Measurements from ENCODE around the gene MESD. TPM values are rescaled to one million over a fixed set of nuclear protein-coding genes. Genes with fewer than 3 reads are reported as not detected.

MESD gene
- total and polyA plus RNA-seq, 7 donors, result 4.6 to 9.4 (median 7.0) TPM

DNA sequence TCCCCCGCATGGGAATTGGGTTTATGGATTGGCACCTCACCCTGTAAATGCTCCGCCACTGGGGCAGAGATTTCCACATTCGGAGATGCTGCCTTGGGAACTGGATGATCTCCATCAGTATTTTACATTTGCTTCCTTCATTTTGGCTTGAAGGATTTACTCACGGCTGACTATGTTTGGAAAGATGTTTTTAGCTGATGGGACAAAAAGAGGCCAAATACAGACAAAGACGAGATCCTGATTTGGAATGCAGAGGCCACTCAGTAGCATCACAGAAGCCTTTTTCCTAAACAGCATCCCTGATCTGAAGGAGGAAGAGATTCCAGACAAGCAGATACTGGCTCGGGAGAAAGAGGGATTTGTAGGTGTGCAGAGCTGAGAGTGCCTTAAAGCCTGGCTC, 76.9 kb downstream of the MESD start:
- Histone ChIP-seq H3K9me3 (no peaks in the 10 kb centered on the region), H3K36me3 (ENCODE audit: insufficient read depth in 1 of 2, low read depth in 1 of 2) (peaks cover 0 to 8% of the 10 kb centered on the region in 2 donors), H3K4me1 (no peaks in the 10 kb centered on the region), H3K4me3 (no peak overlapping the region), H3K27ac (no peak overlapping the region), H3K27me3 (ENCODE audit: insufficient read depth in 3 of 3, low read length in 2 of 3) (no peaks in the 10 kb centered on the region)
- intact Hi-C loops (cut with DNase I), result no loop called here
- DNase-seq (no peak), ATAC-seq (no peak)
- no peak for TF ChIP-seq CTCF (IDR thresholded peaks at IDR 0.05)
- 80 to 88% (median 88%) methylated on average over 6 of the region's 6 CpGs for WGBS, 3 donors

DNA sequence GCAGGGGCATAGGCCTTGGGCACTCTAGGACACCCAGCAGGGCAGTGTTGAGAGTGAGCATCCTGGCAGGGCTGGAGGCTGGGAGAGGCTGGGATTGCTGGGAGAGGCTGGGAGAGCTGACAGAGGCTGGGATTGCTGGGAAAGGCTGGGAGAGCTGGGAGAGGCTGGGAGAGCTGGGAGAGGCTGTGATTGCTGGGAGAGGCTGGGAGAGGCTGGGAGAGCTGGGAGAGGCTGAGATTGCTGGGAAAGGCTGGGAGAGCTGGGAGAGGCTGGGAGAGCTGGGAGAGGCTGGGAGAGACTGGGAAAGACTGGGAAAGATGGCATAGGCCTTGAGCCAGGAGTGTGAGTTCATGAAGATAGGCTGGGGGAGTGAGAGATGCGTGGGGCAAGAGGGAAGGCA, 77.8 kb downstream of the MESD start:
- intact Hi-C loops (cut with DNase I), result no loop called here
- Histone ChIP-seq H3K4me3 (no peak overlapping the region), H3K4me1 (no peaks in the 10 kb centered on the region), H3K27me3 (ENCODE audit: insufficient read depth in 3 of 3, low read length in 2 of 3) (no peaks in the 10 kb centered on the region), H3K27ac (no peak overlapping the region), H3K9me3 (no peaks in the 10 kb centered on the region), H3K36me3 (ENCODE audit: insufficient read depth in 1 of 2, low read depth in 1 of 2) (peaks cover 0 to 8% of the 10 kb centered on the region in 2 donors)
- DNase-seq (no peak), ATAC-seq (no peak)
- 93 to 100% (median 100%) methylated on average over 1 of the region's 1 CpG for WGBS, 3 donors
- no peak for TF ChIP-seq CTCF (IDR thresholded peaks at IDR 0.05)

DNA sequence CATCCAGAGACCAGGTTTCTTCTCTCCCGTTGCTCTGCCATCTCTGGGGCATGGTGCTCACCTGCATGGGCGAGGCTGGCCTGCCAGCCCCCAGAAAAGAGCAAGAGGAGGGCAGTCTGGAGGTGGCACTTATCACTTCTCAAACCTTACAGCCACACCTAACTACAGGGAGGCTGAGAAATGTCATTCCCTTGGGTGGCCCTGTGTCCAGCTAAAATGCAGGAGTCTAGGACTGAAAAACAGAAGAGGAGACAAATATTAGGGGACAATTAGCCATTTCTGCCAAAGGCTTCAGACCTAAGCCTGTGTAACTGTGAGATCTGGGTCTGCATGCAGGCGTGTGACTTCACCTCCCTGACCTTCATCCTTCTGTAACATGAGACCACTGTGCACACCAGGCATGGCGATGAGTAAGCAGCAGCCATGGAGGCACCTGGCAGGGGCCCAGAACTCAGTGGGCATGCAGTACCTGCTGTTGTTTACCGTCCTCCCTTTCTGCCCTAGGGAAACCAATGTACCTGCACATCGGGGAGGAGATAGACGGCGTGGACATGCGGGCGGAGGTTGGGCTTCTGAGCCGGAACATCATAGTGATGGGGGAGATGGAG, 83.4 kb downstream of the MESD start:
- ATAC-seq, result peak; percentile 78 to 85 (median 82)
- H3K27me3 ChIP-seq (ENCODE audit: insufficient read depth in 3 of 3, low read length in 2 of 3), result no peaks in the 10 kb centered on the region
- peak; percentile 47 to 57 for DNase-seq
- no peaks in the 10 kb centered on the region for H3K9me3 ChIP-seq
- H3K36me3 ChIP-seq (ENCODE audit: insufficient read depth in 1 of 2, low read depth in 1 of 2), result peaks cover 0 to 8% of the 10 kb centered on the region in 2 donors
- H3K4me3 ChIP-seq, result no peak overlapping the region
- H3K4me1 ChIP-seq, result peaks cover 21% of the 10 kb centered on the region
- H3K27ac ChIP-seq, result no peak overlapping the region
- intact Hi-C loops (cut with DNase I), result no loop called here
- no peak for TF ChIP-seq CTCF (IDR thresholded peaks at IDR 0.05)
- WGBS, 3 donors, result 75 to 80% (median 76%) methylated on average over 11 of the region's 11 CpGs

- Histone ChIP-seq H3K9me3 (no peaks in the 10 kb centered on the region), H3K27me3 (ENCODE audit: insufficient read depth in 3 of 3, low read length in 2 of 3) (no peaks in the 10 kb centered on the region), H3K27ac (peak overlapping the region; percentile 41), H3K36me3 (ENCODE audit: insufficient read depth in 1 of 2, low read depth in 1 of 2) (peaks cover 0 to 8% of the 10 kb centered on the region in 2 donors), H3K4me1 (peaks cover 21% of the 10 kb centered on the region), H3K4me3 (no peak overlapping the region)
- no peak for TF ChIP-seq CTCF (IDR thresholded peaks at IDR 0.05)
- intact Hi-C loops (cut with DNase I), result no loop called here
- WGBS, 3 donors, result 57 to 67% (median 57%) methylated on average over 5 of the region's 5 CpGs
- DNase-seq, result no peak
- ATAC-seq, result peak; percentile 73 to 93 (median 87)
Measured at GRCh38 chr15:80904998-80905397, 84.6 kb downstream of the MESD start.

- 94 to 97% (median 96%) methylated on average over 10 of the region's 10 CpGs for WGBS, 3 donors
- H3K4me3 ChIP-seq, result no peak overlapping the region
- no peak for TF ChIP-seq CTCF (IDR thresholded peaks at IDR 0.05)
- H3K36me3 ChIP-seq (ENCODE audit: insufficient read depth in 1 of 2, low read depth in 1 of 2), result no peaks in the 10 kb centered on the region
- DNase-seq, result no peak
- H3K27ac ChIP-seq, result no peak overlapping the region
- H3K27me3 ChIP-seq (ENCODE audit: insufficient read depth in 3 of 3, low read length in 2 of 3), result no peaks in the 10 kb centered on the region
- ATAC-seq, result no peak
- intact Hi-C loops (cut with DNase I), result no loop called here
- peaks cover 21% of the 10 kb centered on the region for H3K4me1 ChIP-seq
- no peaks in the 10 kb centered on the region for H3K9me3 ChIP-seq
Measured at GRCh38 chr15:80902298-80902801, 87.3 kb downstream of the MESD start.
